ENCODE results near the gene MACROD2.

The MACROD2 gene

GRCh38 chr20:15627089-15627488, 1631.8 kb downstream of the MACROD2 start:
- no peak for ATAC-seq
- TF ChIP-seq GLIS3 (CRISPR knock-in tag; IDR thresholded peaks at IDR 0.05) (no peak), CSRNP3 (CRISPR knock-in tag; IDR thresholded peaks at IDR 0.05) (no peak), ZNF70 (CRISPR knock-in tag; IDR thresholded peaks at IDR 0.05) (no peak), ESRRG (CRISPR knock-in tag; IDR thresholded peaks at IDR 0.05) (no peak), ARNTL (CRISPR knock-in tag; IDR thresholded peaks at IDR 0.05; ENCODE audit: borderline replicate concordance, low read depth) (no peak), ISL1 (CRISPR knock-in tag; IDR thresholded peaks at IDR 0.05) (no peak), BACH2 (CRISPR knock-in tag; IDR thresholded peaks at IDR 0.05; ENCODE audit: borderline replicate concordance) (no peak), PATZ1 (CRISPR knock-in tag; IDR thresholded peaks at IDR 0.05; ENCODE audit: borderline replicate concordance) (no peak), OSR1 (CRISPR knock-in tag; IDR thresholded peaks at IDR 0.05) (no peak), TCF4 (CRISPR knock-in tag; IDR thresholded peaks at IDR 0.05; ENCODE audit: borderline replicate concordance) (no peak), ZNF565 (CRISPR knock-in tag; conservative IDR thresholded peaks at IDR 0.05; ENCODE audit: low read depth) (no peak), ZC3H10 (CRISPR knock-in tag; IDR thresholded peaks at IDR 0.05) (no peak), TOX (CRISPR knock-in tag; IDR thresholded peaks at IDR 0.05; ENCODE audit: borderline replicate concordance) (no peak), ZFP3 (CRISPR knock-in tag; IDR thresholded peaks at IDR 0.05) (no peak)

- no peak for TF ChIP-seq GLIS3 (CRISPR knock-in tag; IDR thresholded peaks at IDR 0.05)
- no peak for ATAC-seq
Observed at GRCh38 chr20:15627501-15627903, 1632.2 kb downstream of the MACROD2 start.

GRCh38 chr20:15628851-15629353, 1633.6 kb downstream of the MACROD2 start:
- ATAC-seq = no peak
- TF ChIP-seq ZNF8 (CRISPR knock-in tag; IDR thresholded peaks at IDR 0.05) (no peak), TOX (CRISPR knock-in tag; IDR thresholded peaks at IDR 0.05; ENCODE audit: borderline replicate concordance) (no peak), CREB5 (CRISPR knock-in tag; IDR thresholded peaks at IDR 0.05; ENCODE audit: low read depth) (no peak), BACH2 (CRISPR knock-in tag; IDR thresholded peaks at IDR 0.05; ENCODE audit: borderline replicate concordance) (no peak), SNAI2 (CRISPR knock-in tag; IDR thresholded peaks at IDR 0.05) (no peak), PATZ1 (CRISPR knock-in tag; IDR thresholded peaks at IDR 0.05; ENCODE audit: borderline replicate concordance) (no peak), ARNTL (CRISPR knock-in tag; IDR thresholded peaks at IDR 0.05; ENCODE audit: borderline replicate concordance, low read depth) (no peak), ESRRG (CRISPR knock-in tag; IDR thresholded peaks at IDR 0.05) (no peak), ZNF70 (CRISPR knock-in tag; IDR thresholded peaks at IDR 0.05) (no peak)

GRCh38 chr20:15630360-15630759, 1635.0 kb downstream of the MACROD2 start:
- ATAC-seq = no peak
- TF ChIP-seq OSR1 (CRISPR knock-in tag; IDR thresholded peaks at IDR 0.05) (no peak), TCF4 (CRISPR knock-in tag; IDR thresholded peaks at IDR 0.05; ENCODE audit: borderline replicate concordance) (no peak), CSRNP3 (CRISPR knock-in tag; IDR thresholded peaks at IDR 0.05) (no peak), BACH2 (CRISPR knock-in tag; IDR thresholded peaks at IDR 0.05; ENCODE audit: borderline replicate concordance) (no peak), TSHZ2 (CRISPR knock-in tag; IDR thresholded peaks at IDR 0.05) (no peak), ZFP3 (CRISPR knock-in tag; IDR thresholded peaks at IDR 0.05) (no peak), ARNTL (CRISPR knock-in tag; IDR thresholded peaks at IDR 0.05; ENCODE audit: borderline replicate concordance, low read depth) (no peak), ZNF70 (CRISPR knock-in tag; IDR thresholded peaks at IDR 0.05) (no peak), ZNF8 (CRISPR knock-in tag; IDR thresholded peaks at IDR 0.05) (no peak), CSDC2 (CRISPR knock-in tag; IDR thresholded peaks at IDR 0.05) (no peak)
